ENCODE results near the gene NCKAP5. TPM values are rescaled to one million over a fixed set of nuclear protein-coding genes. Genes with fewer than 3 reads are reported as not detected.

The NCKAP5 gene
- polyA plus RNA-seq, 2 of the 4 experiments (the other 2 are of a cell fraction): 3.0 to 4.1 TPM

GRCh38 chr2:133306236-133306635 is 262.0 kb downstream of the NCKAP5 start (continued):
- TF ChIP-seq HEYL (CRISPR knock-in tag; IDR thresholded peaks at IDR 0.05) (no peak), ZC3H11A (IDR thresholded peaks at IDR 0.05) (no peak), FOXS1 (CRISPR knock-in tag; IDR thresholded peaks at IDR 0.05) (no peak), HDAC2 (IDR thresholded peaks at IDR 0.05) (no peak), POLR2AphosphoS2 (conservative IDR thresholded peaks at IDR 0.05; ENCODE audit: low read length) (no peak)

DNA sequence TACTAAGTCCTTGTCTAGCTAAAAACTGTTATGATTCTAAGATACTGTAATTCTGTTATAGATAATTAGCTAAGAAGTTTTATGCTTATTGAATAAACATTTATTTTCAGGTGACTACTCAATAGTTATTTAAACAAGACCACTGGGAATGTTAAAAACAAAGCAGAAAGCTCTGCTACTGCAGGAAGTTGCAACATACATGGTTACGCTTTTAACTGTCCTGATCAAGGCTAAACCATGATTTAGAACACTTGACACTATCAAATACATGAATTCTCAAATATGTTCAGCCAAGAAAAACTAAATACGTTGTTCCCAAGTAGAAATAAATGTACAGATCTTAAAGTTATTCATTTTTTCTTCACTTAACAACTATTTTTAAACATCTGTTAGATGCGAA is 263.9 kb downstream of the NCKAP5 start:
- no peaks in the 10 kb centered on the region for H3K9me3 ChIP-seq
- ChIA-PET POLR2A (no interaction called here), CTCF (interaction anchor here (1.0 to 1.2 kb wide), 2 partner anchors 10 to 17 kb away, joined by 3 read pairs; no protein-coding TSS in a partner anchor)
- FAIRE-seq (no peak), DNase-seq (ENCODE audit: low read depth in 1 of 2, low spot score in 1 of 2) (no peak), ATAC-seq (no peak)
- no peak overlapping the region for H3K4me3 ChIP-seq
- TF ChIP-seq REST (IDR thresholded peaks at IDR 0.05) (no peak), ATOH8 (CRISPR knock-in tag; IDR thresholded peaks at IDR 0.05; ENCODE audit: low read depth) (no peak), HOXB13 (CRISPR knock-in tag; IDR thresholded peaks at IDR 0.05; ENCODE audit: low read depth) (no peak), SMC3 (IDR thresholded peaks at IDR 0.05) (no peak), E2F6 (IDR thresholded peaks at IDR 0.05; ENCODE audit: borderline replicate concordance, low read depth) (no peak), PHF8 (IDR thresholded peaks at IDR 0.05; ENCODE audit: borderline replicate concordance, low read depth) (no peak), HEYL (CRISPR knock-in tag; IDR thresholded peaks at IDR 0.05) (no peak), HOXA7 (CRISPR knock-in tag; IDR thresholded peaks at IDR 0.05) (no peak), ZFP36 (IDR thresholded peaks at IDR 0.05; ENCODE audit: borderline replicate concordance, partially characterized antibody) (no peak), GATA3 (IDR thresholded peaks at IDR 0.05; ENCODE audit: borderline replicate concordance) (no peak), POLR2AphosphoS2 (conservative IDR thresholded peaks at IDR 0.05; ENCODE audit: low read length) (no peak)
- TF ChIP-seq, protein P1, sequence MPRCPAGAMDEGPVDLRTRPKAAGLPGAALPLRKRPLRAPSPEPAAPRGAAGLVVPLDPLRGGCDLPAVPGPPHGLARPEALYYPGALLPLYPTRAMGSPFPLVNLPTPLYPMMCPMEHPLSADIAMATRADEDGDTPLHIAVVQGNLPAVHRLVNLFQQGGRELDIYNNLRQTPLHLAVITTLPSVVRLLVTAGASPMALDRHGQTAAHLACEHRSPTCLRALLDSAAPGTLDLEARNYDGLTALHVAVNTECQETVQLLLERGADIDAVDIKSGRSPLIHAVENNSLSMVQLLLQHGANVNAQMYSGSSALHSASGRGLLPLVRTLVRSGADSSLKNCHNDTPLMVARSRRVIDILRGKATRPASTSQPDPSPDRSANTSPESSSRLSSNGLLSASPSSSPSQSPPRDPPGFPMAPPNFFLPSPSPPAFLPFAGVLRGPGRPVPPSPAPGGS (IDR thresholded peaks at IDR 0.05): no peak
- H3K4me1 ChIP-seq: peaks cover 8% of the 10 kb centered on the region; the same call in 2 of the 3 replicates
- no peak overlapping the region for H3K27ac ChIP-seq
- 77% methylated on average over 3 of the region's 3 CpGs for WGBS (ENCODE audit: missing lambda C conversion rate)
- H3K4me2 ChIP-seq: no peak overlapping the region

DNA sequence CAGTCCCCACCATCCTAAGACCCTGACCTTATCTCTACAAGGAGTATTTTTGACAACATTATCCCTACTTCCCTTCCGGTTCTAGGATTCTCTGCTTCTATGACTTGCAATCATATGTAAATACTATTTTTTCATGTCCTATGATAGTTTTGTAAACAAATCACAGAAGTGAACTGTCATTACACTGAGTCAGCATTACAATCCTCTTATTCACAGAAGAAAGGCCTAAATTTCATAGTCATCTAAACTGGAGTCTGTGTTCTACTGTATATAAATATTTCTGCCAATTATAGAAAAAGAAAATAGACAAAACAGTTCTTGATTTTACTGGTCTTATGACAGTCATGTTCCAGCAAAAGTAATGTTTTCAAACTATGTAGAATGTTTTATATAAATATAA is 265.1 kb downstream of the NCKAP5 start:
- no peak for FAIRE-seq
- Histone ChIP-seq H3K4me3 (no peak overlapping the region), H3K4me2 (peak overlapping the region; percentile 4; the same call in 1 of the 3 replicates), H3K4me1 (peaks cover 8% of the 10 kb centered on the region; the same call in 2 of the 3 replicates), H3K27ac (0 out of 6 replicates have a peak overlapping the region, but pooled peaks of 1 of the 2 experiments have one; percentile 25), H3K9me3 (no peaks in the 10 kb centered on the region)
- DNase-seq (ENCODE audit: low read depth in 1 of 2, low spot score in 1 of 2): peak in 1 of 2 experiments; percentile 37
- ChIA-PET POLR2A (no interaction called here), CTCF (no interaction called here)
- no peak for TF ChIP-seq FOSL2 (IDR thresholded peaks at IDR 0.05)
- TF ChIP-seq FOSL2 (CRISPR knock-in tag; IDR thresholded peaks at IDR 0.05): peak; percentile 41
- peak; percentile 94 for TF ChIP-seq MAFK (IDR thresholded peaks at IDR 0.05; ENCODE audit: partially characterized antibody)
- TF ChIP-seq HOXA7 (CRISPR knock-in tag; IDR thresholded peaks at IDR 0.05): no peak
- no peak for TF ChIP-seq ZSCAN20 (CRISPR knock-in tag; IDR thresholded peaks at IDR 0.05)
- 6% methylated on average over 1 of the region's 1 CpG for WGBS (ENCODE audit: missing lambda C conversion rate)
- peak in 1 of 2 experiments; percentile 34; a peak in 2 of 6 replicates for ATAC-seq

Data from A549 (cell line).